ENCODE results near the gene IGLL1. TPM values are rescaled to one million over a fixed set of nuclear protein-coding genes. Genes with fewer than 3 reads are reported as not detected.
"Not testable (repeated sequence)": the region's sequence is repeated elsewhere in the genome, so short reads cannot be mapped to it uniquely, and the experiment has no call there.

Gene IGLL1
- not detected for total RNA-seq

DNA sequence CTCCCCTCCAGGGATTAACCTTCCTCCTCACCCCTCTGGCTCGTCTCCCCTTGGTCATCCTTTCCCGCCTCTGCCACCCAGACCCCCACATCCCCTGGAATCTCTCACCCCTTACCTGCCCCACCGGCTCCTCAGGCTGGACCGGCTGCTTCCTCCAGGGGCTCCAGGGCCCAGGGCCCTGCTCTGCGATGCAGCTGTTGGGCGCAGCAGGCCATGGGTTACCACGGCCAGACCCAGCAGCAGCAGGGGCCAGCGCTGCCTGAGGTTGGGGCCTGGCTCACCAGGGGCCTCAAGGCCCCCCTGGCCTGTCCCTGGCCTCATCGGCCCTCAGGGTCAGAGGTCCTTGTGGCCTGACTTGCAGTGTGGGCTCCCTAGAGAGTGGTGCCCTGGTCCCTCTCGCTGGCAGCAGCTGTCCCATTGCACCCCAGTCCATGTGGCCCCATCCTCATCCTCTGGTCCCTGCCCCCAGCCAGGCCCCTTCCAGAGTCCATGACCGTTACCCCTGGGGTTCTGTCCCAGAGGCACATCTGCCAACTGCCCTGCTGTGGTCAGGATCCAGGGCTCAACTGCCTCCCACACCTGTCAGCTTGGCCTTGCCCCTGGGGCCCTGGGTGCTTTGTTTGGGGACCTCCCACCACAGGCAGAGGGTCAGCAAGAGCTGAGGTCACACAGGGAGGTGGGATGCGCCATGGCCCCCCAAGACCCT lies at the start of gene IGLL1:
Gene IGLL1, minus strand, starts transcription at position 421 of the 706 bp plus-strand sequence. Its CDS starts 100 bp downstream, at position 321.
- no peaks in the 10 kb centered on the region for H3K9me3 Mint-ChIP-seq (ENCODE audit: insufficient read depth)
- H3K4me1 Mint-ChIP-seq (ENCODE audit: low read depth): peaks cover 19% of the 10 kb centered on the region
- peaks cover 36% of the 10 kb centered on the region for H3K27me3 Mint-ChIP-seq (ENCODE audit: low read depth)
- H3K4me3 Mint-ChIP-seq: no peak within 1 kb of the TSS
- ChIA-PET CTCF (interaction anchor here (1.2 to 2.1 kb wide), 3 partner anchors 8 to 314 kb away, joined by 3 to 6 read pairs (median 3); partner anchors contain the start of gene MIF), POLR2A (no interaction called here)
- no peak for DNase-seq
- peak within 1 kb of the TSS; percentile 11 for H3K27ac Mint-ChIP-seq
- no peaks in the 10 kb centered on the region for H3K36me3 Mint-ChIP-seq (ENCODE audit: low read depth)
- ATAC-seq: no peak

- peaks cover 14% of the 10 kb centered on the region for H3K4me1 Mint-ChIP-seq (ENCODE audit: low read depth)
- H3K4me3 Mint-ChIP-seq; POLR2A ChIA-PET; DNase-seq; H3K36me3 Mint-ChIP-seq (ENCODE audit: low read depth); H3K9me3 Mint-ChIP-seq (ENCODE audit: insufficient read depth); H3K27ac Mint-ChIP-seq; ATAC-seq: not testable (repeated sequence)
- peaks cover 17% of the 10 kb centered on the region for H3K27me3 Mint-ChIP-seq (ENCODE audit: low read depth)
- CTCF ChIA-PET: interaction anchor here (0.8 to 1.6 kb wide), 5 partner anchors 9 to 224 kb away, joined by 3 to 5 read pairs (median 3); no protein-coding TSS in a partner anchor
Measured at GRCh38 chr22:23628056-23628743, 48.1 kb upstream of the IGLL1 start.

GRCh38 chr22:23627401-23628055 lies 47.4 kb upstream of the IGLL1 start:
- peak overlapping the region; percentile 1 for H3K27ac Mint-ChIP-seq

GRCh38 chr22:23626286-23626975 lies 46.3 kb upstream of the IGLL1 start:
- Mint-ChIP-seq H3K4me3 (no peak overlapping the region), H3K27me3 (ENCODE audit: low read depth) (peaks cover 17% of the 10 kb centered on the region), H3K27ac (no peak overlapping the region), H3K36me3 (ENCODE audit: low read depth) (no peaks in the 10 kb centered on the region), H3K9me3 (ENCODE audit: insufficient read depth) (no peaks in the 10 kb centered on the region), H3K4me1 (ENCODE audit: low read depth) (peaks cover 2% of the 10 kb centered on the region)
- ATAC-seq (no peak), DNase-seq (no peak)
- CTCF ChIA-PET: no interaction called here
- POLR2A ChIA-PET: no interaction called here

More at GRCh38 chr22:23627401-23628055, 47.4 kb upstream of the IGLL1 start:
- H3K36me3 Mint-ChIP-seq (ENCODE audit: low read depth); POLR2A ChIA-PET; H3K4me3 Mint-ChIP-seq; H3K9me3 Mint-ChIP-seq (ENCODE audit: insufficient read depth): not testable (repeated sequence)
- DNase-seq (peak; percentile 72), ATAC-seq (peak; percentile 89)
- CTCF ChIA-PET: interaction anchor here (0.8 to 1.6 kb wide), 5 partner anchors 10 to 224 kb away, joined by 3 to 5 read pairs (median 3); no protein-coding TSS in a partner anchor
- H3K27me3 Mint-ChIP-seq (ENCODE audit: low read depth): peaks cover 17% of the 10 kb centered on the region
- peaks cover 11% of the 10 kb centered on the region for H3K4me1 Mint-ChIP-seq (ENCODE audit: low read depth)

DNA sequence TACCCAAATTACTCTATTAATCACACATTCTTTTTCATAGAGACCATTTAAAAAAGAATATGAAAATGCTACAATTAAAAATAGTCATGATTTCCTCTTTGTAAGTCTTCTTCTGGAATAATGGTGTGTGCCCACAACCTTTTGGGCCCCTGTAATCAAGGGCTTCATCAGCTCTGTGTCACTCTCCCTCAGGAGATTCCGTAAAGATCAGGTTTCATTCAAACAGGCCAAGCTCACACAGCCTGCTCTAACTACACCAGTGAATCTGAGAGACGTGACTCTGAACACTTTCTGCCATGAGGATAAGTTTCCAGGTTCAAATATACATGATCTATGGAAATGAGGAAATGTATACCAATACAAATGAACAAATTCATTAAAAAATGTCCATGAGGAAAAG lies 42.5 kb upstream of the IGLL1 start:
- Mint-ChIP-seq H3K4me1 (ENCODE audit: low read depth) (peaks cover 2% of the 10 kb centered on the region), H3K27me3 (ENCODE audit: low read depth) (peaks cover 21% of the 10 kb centered on the region), H3K27ac (no peak overlapping the region), H3K9me3 (ENCODE audit: insufficient read depth) (no peaks in the 10 kb centered on the region), H3K36me3 (ENCODE audit: low read depth) (no peaks in the 10 kb centered on the region), H3K4me3 (no peak overlapping the region)
- ChIA-PET POLR2A (no interaction called here), CTCF (no interaction called here)
- ATAC-seq (no peak), DNase-seq (no peak)

DNA sequence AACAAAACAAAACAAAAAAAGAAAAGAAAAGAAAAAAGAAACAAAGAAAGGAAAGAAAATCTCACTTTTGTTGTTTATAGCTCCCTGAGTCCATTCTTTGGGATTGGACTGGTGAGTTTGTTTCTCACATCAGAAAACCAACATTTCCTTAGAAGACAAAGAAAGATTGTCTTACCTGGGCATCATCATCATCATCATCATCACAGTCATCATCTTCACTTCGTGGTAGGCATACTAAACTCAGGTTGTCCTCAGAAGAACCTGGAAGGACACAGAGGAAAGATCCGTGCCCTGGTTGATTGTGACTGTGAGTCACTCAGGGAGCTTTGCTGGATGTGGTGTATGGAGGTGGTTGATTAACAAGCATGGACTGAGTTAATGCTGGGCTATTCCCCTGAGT lies 41.8 kb upstream of the IGLL1 start:
- H3K36me3 Mint-ChIP-seq (ENCODE audit: low read depth); ATAC-seq; H3K27ac Mint-ChIP-seq; H3K4me1 Mint-ChIP-seq (ENCODE audit: low read depth); DNase-seq; H3K4me3 Mint-ChIP-seq; POLR2A ChIA-PET; H3K9me3 Mint-ChIP-seq (ENCODE audit: insufficient read depth): not testable (repeated sequence)
- peaks cover 25% of the 10 kb centered on the region for H3K27me3 Mint-ChIP-seq (ENCODE audit: low read depth)
- CTCF ChIA-PET: interaction anchor here (1.2 kb wide), 1 partner anchor 236 kb away, joined by 3 read pairs; no protein-coding TSS in a partner anchor

DNA sequence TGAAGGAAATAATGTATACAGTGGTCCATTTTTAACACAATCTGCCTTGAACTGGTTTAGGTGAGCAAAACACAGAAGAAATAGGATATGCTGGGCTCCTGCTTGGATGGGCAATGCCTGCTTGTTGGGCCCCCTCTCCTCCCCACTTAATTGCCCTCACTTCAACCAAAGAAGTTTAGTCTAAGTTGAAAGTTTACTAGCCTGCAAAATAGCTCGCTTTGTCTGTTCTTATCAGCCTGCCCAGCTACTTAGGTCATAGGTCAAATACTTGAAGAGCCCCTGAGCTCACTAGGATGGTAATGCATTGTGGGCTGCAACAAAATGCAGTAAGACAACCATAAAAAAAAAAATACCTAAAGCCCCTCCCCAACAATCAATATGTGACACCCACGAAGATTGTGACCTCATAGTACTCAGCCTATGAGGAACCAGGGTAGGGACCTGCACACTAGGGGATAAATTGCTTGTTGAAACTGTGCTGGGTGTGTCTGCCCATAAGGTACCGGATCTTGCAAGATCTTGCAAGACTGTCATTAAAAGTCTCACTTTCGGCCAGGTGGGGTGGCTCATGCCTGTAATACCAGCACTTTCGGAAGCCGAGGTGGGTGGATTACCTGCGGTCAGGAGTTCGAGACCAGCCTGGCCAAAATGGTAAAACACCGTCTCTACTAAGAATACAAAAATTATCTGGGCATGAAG lies 41.1 kb upstream of the IGLL1 start:
- no peak for DNase-seq
- ChIA-PET POLR2A (no interaction called here), CTCF (interaction anchor here (1.2 kb wide), 1 partner anchor 235 kb away, joined by 3 read pairs; no protein-coding TSS in a partner anchor)
- Mint-ChIP-seq H3K4me1 (ENCODE audit: low read depth) (no peaks in the 10 kb centered on the region), H3K27me3 (ENCODE audit: low read depth) (peaks cover 27% of the 10 kb centered on the region), H3K9me3 (ENCODE audit: insufficient read depth) (no peaks in the 10 kb centered on the region), H3K4me3 (no peak overlapping the region), H3K27ac (no peak overlapping the region), H3K36me3 (ENCODE audit: low read depth) (no peaks in the 10 kb centered on the region)
- no peak for ATAC-seq

DNA sequence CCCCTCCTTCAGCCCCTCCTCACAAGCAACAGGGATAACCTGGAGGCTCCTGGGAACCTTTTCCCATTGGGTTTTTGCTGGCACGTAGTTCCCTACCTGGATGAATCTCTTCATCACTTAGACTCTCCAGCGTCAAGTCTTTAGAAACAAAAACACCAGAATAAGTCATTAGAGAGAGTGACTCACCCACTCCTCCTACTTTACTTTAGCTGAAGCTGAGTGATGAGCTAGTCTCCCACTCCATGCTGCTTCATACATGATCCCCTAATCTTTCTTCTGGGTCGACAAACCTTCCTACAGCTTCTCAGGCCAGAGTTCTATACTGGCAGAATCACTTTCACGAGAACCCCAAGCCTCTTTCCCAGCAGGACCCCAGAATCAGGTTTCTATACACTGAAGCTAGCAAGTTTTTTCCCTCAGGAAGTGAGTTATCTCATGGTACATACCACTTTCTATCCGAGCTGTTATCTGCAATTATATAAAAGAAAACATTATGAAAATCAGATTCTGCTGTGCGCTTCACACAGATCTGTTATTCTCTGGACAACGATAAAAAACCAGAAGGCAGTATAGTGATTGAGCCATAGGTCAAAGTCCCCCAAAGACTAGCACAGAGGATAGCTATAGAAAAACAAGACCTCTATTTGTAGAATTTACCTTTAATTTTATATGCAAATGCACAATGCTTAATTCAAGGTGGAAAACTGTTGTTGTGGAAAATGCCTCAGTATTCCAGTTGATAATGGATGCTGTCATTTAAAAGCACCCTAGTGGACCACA lies 33.3 kb upstream of the IGLL1 start:
- peaks cover 44% of the 10 kb centered on the region for H3K4me1 Mint-ChIP-seq (ENCODE audit: low read depth)
- ChIA-PET CTCF (no interaction called here), POLR2A (no interaction called here)
- no peak overlapping the region for H3K4me3 Mint-ChIP-seq
- no peaks in the 10 kb centered on the region for H3K36me3 Mint-ChIP-seq (ENCODE audit: low read depth)
- H3K27ac Mint-ChIP-seq: no peak overlapping the region
- DNase-seq (no peak), ATAC-seq (no peak)
- H3K9me3 Mint-ChIP-seq (ENCODE audit: insufficient read depth): no peaks in the 10 kb centered on the region
- H3K27me3 Mint-ChIP-seq (ENCODE audit: low read depth): peaks cover 20% of the 10 kb centered on the region

- peak; percentile 60 for ATAC-seq
- peaks cover 44% of the 10 kb centered on the region for H3K4me1 Mint-ChIP-seq (ENCODE audit: low read depth)
- peak; percentile 60 for DNase-seq
- peaks cover 7% of the 10 kb centered on the region for H3K27me3 Mint-ChIP-seq (ENCODE audit: low read depth)
- H3K4me3 Mint-ChIP-seq: peak overlapping the region; percentile 42
- no peaks in the 10 kb centered on the region for H3K36me3 Mint-ChIP-seq (ENCODE audit: low read depth)
- CTCF ChIA-PET: no interaction called here
- POLR2A ChIA-PET: no interaction called here
- H3K27ac Mint-ChIP-seq: peak overlapping the region; percentile 68
- no peaks in the 10 kb centered on the region for H3K9me3 Mint-ChIP-seq (ENCODE audit: insufficient read depth)
Measured at GRCh38 chr22:23609983-23610781, 30.1 kb upstream of the IGLL1 start.

- ATAC-seq (peak; percentile 26), DNase-seq (peak; percentile 33)
- Mint-ChIP-seq H3K4me1 (ENCODE audit: low read depth) (peaks cover 40% of the 10 kb centered on the region), H3K36me3 (ENCODE audit: low read depth) (no peaks in the 10 kb centered on the region), H3K9me3 (ENCODE audit: insufficient read depth) (no peaks in the 10 kb centered on the region), H3K27ac (no peak overlapping the region), H3K4me3 (no peak overlapping the region), H3K27me3 (ENCODE audit: low read depth) (peaks cover 2% of the 10 kb centered on the region)
- ChIA-PET POLR2A (no interaction called here), CTCF (no interaction called here)
Measured at GRCh38 chr22:23608583-23608982, 28.5 kb upstream of the IGLL1 start.
